Stimulated activated naive B cell treated with anti-CD40 and anti-IgM and Interleukin-4, amounts not matched to agents 10 μg/mL and 1 μg/mL and 100 μg/mL, for 72 hours (primary cell): ENCODE measurements around the gene RAD17.
"Not testable (repeated sequence)": the region's sequence is repeated elsewhere in the genome, so short reads cannot be mapped to it uniquely, and the experiment has no call there.

Experiments used
- ATAC-seq, 2 donors: fragments of 150-1000 bp; cut with Tn5 transposase; replicated peaks; 2 replicates each; pipeline ENCODE4 v1.10.0; 2021; ENCODE audit warnings: moderate library complexity in 1 of 2
- DNase-seq: peaks from one replicate; pipeline ENCODE4 v3.0.0; 2021
- H3K27ac Mint-ChIP-seq: one replicate; pipeline ENCODE4 v1.8.0; 2022; ENCODE audit warnings: mild to moderate bottlenecking, mixed read lengths
- H3K27me3 Mint-ChIP-seq, 2 donors: one replicate each; pipeline ENCODE4 v1.8.0; 2022; ENCODE audit warnings: mixed read lengths in 2 of 2
- H3K36me3 Mint-ChIP-seq, 2 donors: one replicate each; pipeline ENCODE4 v1.8.0; 2022; ENCODE audit warnings: mixed read lengths in 2 of 2, mild to moderate bottlenecking in 1 of 2
- H3K4me1 Mint-ChIP-seq, 2 donors: one replicate each; pipeline ENCODE4 v1.8.0; 2022; ENCODE audit warnings: mixed read lengths in 2 of 2, mild to moderate bottlenecking in 1 of 2
- H3K4me3 Mint-ChIP-seq, 2 donors: one replicate each; pipeline ENCODE4 v1.8.0; 2022; ENCODE audit warnings: mild to moderate bottlenecking in 2 of 2, mixed read lengths in 2 of 2, moderate library complexity in 1 of 2
- H3K9me3 Mint-ChIP-seq, 2 donors: one replicate each; pipeline ENCODE4 v1.8.0; 2022; ENCODE audit warnings: mixed read lengths in 2 of 2, mild to moderate bottlenecking in 1 of 2

Gene RAD17

GRCh38 chr5:69431424-69432303 lies 62.0 kb downstream of the RAD17 start:
- peak overlapping the region; percentile 66 for H3K27ac Mint-ChIP-seq
- DNase-seq (no peak), ATAC-seq (no peak)
- no peak overlapping the region for H3K4me3 Mint-ChIP-seq
- no peaks in the 10 kb centered on the region for H3K27me3 Mint-ChIP-seq
- H3K36me3 Mint-ChIP-seq = no peaks in the 10 kb centered on the region
- no peaks in the 10 kb centered on the region for H3K9me3 Mint-ChIP-seq
- peaks cover 3 to 5% of the 10 kb centered on the region in 2 donors for H3K4me1 Mint-ChIP-seq

DNA sequence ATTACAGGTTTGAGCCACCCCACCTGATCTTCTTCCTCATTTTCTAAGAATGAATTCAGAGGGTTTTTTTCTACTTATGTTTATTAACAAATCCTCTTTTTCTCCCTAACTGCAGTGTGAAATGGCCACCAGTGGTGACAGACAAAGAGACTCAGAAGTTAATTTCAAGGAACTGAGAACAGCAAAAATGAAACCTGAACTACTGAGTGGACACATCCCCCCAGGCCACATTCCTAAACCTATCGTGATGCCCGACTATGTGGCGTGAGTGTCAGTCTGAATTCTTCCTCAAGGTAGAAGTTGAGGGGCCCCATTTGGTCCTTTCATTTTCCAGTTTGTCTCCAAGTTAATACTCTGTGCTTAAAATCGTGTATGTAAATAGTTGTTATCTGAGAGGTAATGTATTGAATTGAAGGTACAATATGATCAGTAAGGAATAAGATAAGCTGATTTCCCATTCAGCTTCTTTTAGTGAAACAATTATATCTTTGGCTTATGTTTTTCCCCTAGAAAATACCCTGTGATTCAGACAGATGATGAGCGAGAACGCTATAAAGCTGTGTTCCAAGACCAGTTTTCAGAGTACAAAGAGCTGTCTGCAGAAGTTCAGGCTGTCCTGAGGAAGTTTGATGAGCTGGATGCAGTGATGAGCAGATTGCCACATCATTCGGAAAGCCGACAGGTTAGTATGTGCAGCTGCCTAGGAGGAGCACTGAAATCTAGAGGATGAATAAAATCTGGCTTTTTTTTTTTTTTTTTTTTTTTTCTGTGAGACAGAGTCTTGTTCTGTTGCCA lies 63.0 kb downstream of the RAD17 start:
- DNase-seq (peak; percentile 13), ATAC-seq (peak; percentile 63 to 88)
- no peaks in the 10 kb centered on the region for H3K9me3 Mint-ChIP-seq
- H3K4me1 Mint-ChIP-seq = peaks cover 3 to 5% of the 10 kb centered on the region in 2 donors
- peak overlapping the region in 1 of 2 donors; percentile 10 for H3K4me3 Mint-ChIP-seq
- H3K27ac Mint-ChIP-seq = peak overlapping the region; percentile 66
- H3K27me3 Mint-ChIP-seq = no peaks in the 10 kb centered on the region
- no peaks in the 10 kb centered on the region for H3K36me3 Mint-ChIP-seq

GRCh38 chr5:69435276-69435884 lies 65.8 kb downstream of the RAD17 start:
- H3K9me3 Mint-ChIP-seq, H3K27me3 Mint-ChIP-seq, H3K27ac Mint-ChIP-seq, H3K4me1 Mint-ChIP-seq, DNase-seq, H3K4me3 Mint-ChIP-seq, H3K36me3 Mint-ChIP-seq, ATAC-seq: not testable (repeated sequence)

GRCh38 chr5:69444127-69444754 lies 74.6 kb downstream of the RAD17 start:
- Mint-ChIP-seq H3K36me3 (no peaks in the 10 kb centered on the region), H3K27ac (no peak overlapping the region), H3K4me1 (no peaks in the 10 kb centered on the region), H3K27me3 (peaks cover 0 to 4% of the 10 kb centered on the region in 2 donors), H3K9me3 (no peaks in the 10 kb centered on the region), H3K4me3 (no peak overlapping the region)
- no peak for ATAC-seq
- no peak for DNase-seq

DNA sequence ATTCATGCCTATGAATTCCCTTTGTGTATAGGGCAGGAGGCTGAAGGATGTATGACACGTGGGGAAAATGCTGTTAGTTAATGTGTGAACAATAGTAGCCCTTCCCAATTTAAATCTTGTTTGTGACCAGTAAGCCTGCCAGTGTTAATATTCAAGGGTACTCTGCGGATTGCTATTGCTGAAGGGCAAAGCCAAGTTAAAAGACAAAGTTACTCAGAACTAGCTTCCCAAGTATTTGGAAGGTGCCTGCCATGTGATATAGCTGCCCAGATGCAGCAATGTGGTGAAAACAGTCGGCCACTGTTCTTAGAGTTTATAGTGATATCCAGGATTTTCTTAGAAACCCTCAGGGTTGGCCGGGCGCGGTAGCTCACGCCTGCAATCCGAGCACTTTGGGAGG lies 79.9 kb downstream of the RAD17 start:
- no peak overlapping the region for H3K27ac Mint-ChIP-seq

DNA sequence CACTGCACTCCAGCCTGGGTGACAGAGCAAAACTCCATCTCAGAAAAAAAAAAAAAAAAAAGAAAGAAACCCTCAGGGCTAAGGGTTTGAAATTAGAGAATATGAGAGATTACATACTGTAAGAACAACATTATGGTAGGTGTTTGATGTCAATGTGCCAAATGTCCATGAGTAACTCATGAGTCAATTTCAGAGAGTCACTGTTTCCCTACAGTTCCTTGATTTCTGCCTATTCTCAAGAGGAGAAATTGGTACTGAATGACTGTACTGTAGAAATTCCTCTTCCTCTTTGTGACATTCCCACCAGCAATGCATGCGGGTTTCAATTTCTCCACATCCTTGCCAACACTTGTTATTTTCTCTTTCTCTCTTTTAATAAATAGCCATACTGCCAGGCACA lies 80.5 kb downstream of the RAD17 start:
- no peak for DNase-seq

More for the DNA sequence above, 79.9 kb downstream of the RAD17 start:
- no peak for ATAC-seq
- no peak for DNase-seq
- peaks cover under 1 to 4% of the 10 kb centered on the region in 2 donors for H3K27me3 Mint-ChIP-seq
- H3K9me3 Mint-ChIP-seq = no peaks in the 10 kb centered on the region
- no peak overlapping the region for H3K4me3 Mint-ChIP-seq
- H3K4me1 Mint-ChIP-seq = no peaks in the 10 kb centered on the region
- no peaks in the 10 kb centered on the region for H3K36me3 Mint-ChIP-seq

DNA sequence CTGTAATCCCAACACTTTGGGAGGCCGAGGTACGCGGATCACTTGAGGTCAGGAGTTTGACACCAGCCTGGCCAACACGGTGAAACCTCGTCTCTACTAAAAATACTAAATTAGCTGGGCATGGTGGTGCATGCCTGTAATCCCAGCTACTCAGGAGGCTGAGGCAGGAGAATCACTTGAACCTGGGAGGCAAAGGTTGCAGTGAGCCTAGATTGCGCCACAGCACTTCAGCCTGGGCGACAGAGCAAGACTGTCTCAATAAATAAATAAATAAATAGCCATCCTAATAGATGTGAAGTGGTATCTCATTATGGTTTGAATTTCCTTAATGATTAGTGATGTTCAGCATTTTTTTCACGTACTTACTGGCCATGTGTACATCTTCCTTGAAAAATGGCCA lies 80.9 kb downstream of the RAD17 start:
- not testable (repeated sequence) for H3K9me3 Mint-ChIP-seq, H3K27ac Mint-ChIP-seq, DNase-seq, H3K4me1 Mint-ChIP-seq, ATAC-seq, H3K27me3 Mint-ChIP-seq, H3K4me3 Mint-ChIP-seq, H3K36me3 Mint-ChIP-seq

More for the DNA sequence above, 80.5 kb downstream of the RAD17 start:
- peaks cover 4 to 7% of the 10 kb centered on the region in 2 donors for H3K27me3 Mint-ChIP-seq
- H3K27ac Mint-ChIP-seq = no peak overlapping the region
- ATAC-seq = no peak
- no peaks in the 10 kb centered on the region for H3K4me1 Mint-ChIP-seq
- H3K9me3 Mint-ChIP-seq = no peaks in the 10 kb centered on the region
- no peaks in the 10 kb centered on the region for H3K36me3 Mint-ChIP-seq
- H3K4me3 Mint-ChIP-seq = no peak overlapping the region

GRCh38 chr5:69451941-69452647 lies 82.5 kb downstream of the RAD17 start:
- Mint-ChIP-seq H3K4me1 (no peaks in the 10 kb centered on the region), H3K36me3 (no peaks in the 10 kb centered on the region), H3K4me3 (no peak overlapping the region), H3K27me3 (peaks cover 0 to 7% of the 10 kb centered on the region in 2 donors), H3K27ac (no peak overlapping the region), H3K9me3 (peaks cover 0 to 2% of the 10 kb centered on the region in 2 donors)
- DNase-seq (no peak), ATAC-seq (no peak)

- H3K4me1 Mint-ChIP-seq, H3K27ac Mint-ChIP-seq, ATAC-seq, H3K36me3 Mint-ChIP-seq, H3K27me3 Mint-ChIP-seq, H3K4me3 Mint-ChIP-seq, H3K9me3 Mint-ChIP-seq, DNase-seq: not testable (repeated sequence)
Measured at GRCh38 chr5:69453487-69453886, 83.9 kb downstream of the RAD17 start.

GRCh38 chr5:69454460-69455249 lies 85.0 kb downstream of the RAD17 start:
- Mint-ChIP-seq H3K27ac (no peak overlapping the region), H3K4me1 (no peaks in the 10 kb centered on the region), H3K27me3 (peaks cover 0 to 14% of the 10 kb centered on the region in 2 donors), H3K36me3 (no peaks in the 10 kb centered on the region), H3K9me3 (peaks cover 0 to 6% of the 10 kb centered on the region in 2 donors), H3K4me3 (no peak overlapping the region)
- ATAC-seq = no peak
- DNase-seq = no peak

DNA sequence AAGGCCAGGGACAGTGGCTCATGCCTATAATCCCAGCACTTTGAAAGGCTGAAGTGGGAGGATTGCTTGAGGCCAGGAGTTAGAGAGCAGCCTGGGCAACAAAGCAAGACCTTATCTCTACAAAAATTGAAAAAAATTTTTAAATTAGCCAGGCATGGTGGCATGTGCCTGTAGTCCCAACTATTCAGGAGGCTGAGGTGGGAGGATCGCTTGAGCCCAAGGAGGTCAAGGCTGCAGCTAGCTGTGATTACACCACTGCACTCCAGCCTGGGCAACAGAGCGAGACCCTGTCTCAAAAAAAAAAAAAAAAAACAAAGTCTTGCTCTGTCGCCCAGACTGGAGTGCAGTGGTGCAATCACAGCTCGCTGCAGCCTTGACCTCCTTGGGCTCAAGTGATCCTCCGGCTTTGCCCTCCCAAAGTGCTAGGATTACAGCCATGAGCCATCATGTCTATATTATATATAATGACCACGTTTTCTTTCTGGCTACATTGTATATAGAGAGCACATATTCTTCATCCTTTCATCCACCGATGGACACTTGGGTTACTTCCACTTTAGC lies 85.9 kb downstream of the RAD17 start:
- not testable (repeated sequence) for ATAC-seq, DNase-seq, H3K4me3 Mint-ChIP-seq, H3K9me3 Mint-ChIP-seq, H3K27ac Mint-ChIP-seq, H3K4me1 Mint-ChIP-seq, H3K36me3 Mint-ChIP-seq
- H3K27me3 Mint-ChIP-seq = peaks cover 0 to 14% of the 10 kb centered on the region in 2 donors

DNA sequence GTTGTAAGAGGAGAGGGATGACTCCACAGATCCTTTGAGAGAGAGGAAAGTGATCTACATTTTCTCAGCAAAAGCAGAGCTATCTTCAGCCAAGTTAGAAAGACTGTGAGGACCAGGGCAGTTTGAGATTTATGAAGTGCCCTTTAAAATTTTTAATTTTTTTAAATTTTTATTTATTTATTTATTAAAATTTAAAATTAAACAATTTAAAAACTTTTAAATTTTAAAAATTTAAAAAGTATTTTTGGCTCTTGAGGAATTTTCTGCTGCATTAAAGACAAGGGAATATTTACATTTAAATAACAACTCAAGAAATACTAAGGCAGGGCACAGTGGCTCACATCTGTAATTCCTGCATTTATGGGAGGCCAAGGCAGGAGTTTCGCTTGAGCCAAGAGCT lies 92.6 kb downstream of the RAD17 start:
- no peaks in the 10 kb centered on the region for H3K4me1 Mint-ChIP-seq
- ATAC-seq (no peak), DNase-seq (no peak)
- peaks cover 0 to 5% of the 10 kb centered on the region in 2 donors for H3K9me3 Mint-ChIP-seq
- H3K27ac Mint-ChIP-seq = no peak overlapping the region
- no peak overlapping the region for H3K4me3 Mint-ChIP-seq
- H3K27me3 Mint-ChIP-seq = peaks cover 0 to 7% of the 10 kb centered on the region in 2 donors
- peaks cover 0 to 1% of the 10 kb centered on the region in 2 donors for H3K36me3 Mint-ChIP-seq
